Dedifferentiated amniotic fluid mesenchymal stem cell (primary cell): Measurements from ENCODE around the gene TSPEAR.
"Not testable (repeated sequence)": the region's sequence is repeated elsewhere in the genome, so short reads cannot be mapped to it uniquely, and the experiment has no call there.

Experiments used
- DNase-seq: peaks from one replicate; pipeline ENCODE4 v3.0.0-alpha.2; 2016; ENCODE audit errors: extremely low spot score

TSPEAR gene

GRCh38 chr21:44630440-44630839 is 80.9 kb downstream of the TSPEAR start:
- DNase-seq = no peak

GRCh38 chr21:44628707-44629391 is 82.5 kb downstream of the TSPEAR start:
- no peak for DNase-seq

GRCh38 chr21:44627831-44628233 is 83.5 kb downstream of the TSPEAR start:
- DNase-seq = not testable (repeated sequence)

- DNase-seq = not testable (repeated sequence)
Measured at GRCh38 chr21:44627181-44627822, 84.1 kb downstream of the TSPEAR start.

GRCh38 chr21:44626673-44627143 is 84.7 kb downstream of the TSPEAR start, which contains the start of gene KRTAP10-9:
Gene KRTAP10-9 (plus strand): TSS chr21:44627093. CDS start chr21:44627172, 79 bp downstream.
- DNase-seq = no peak

GRCh38 chr21:44626262-44626661 is 85.1 kb downstream of the TSPEAR start:
- DNase-seq = no peak

- no peak for DNase-seq
Measured at GRCh38 chr21:44625756-44626155, 85.6 kb downstream of the TSPEAR start.

GRCh38 chr21:44623575-44623974 is 87.8 kb downstream of the TSPEAR start:
- no peak for DNase-seq

GRCh38 chr21:44619886-44620285 is 91.5 kb downstream of the TSPEAR start:
- DNase-seq = no peak

- no peak for DNase-seq
Measured at GRCh38 chr21:44618909-44619308, 92.5 kb downstream of the TSPEAR start.

- no peak for DNase-seq
Measured at GRCh38 chr21:44618504-44618903, 92.9 kb downstream of the TSPEAR start.

GRCh38 chr21:44617071-44617501 is 94.3 kb downstream of the TSPEAR start:
- DNase-seq = no peak

GRCh38 chr21:44616591-44616926 is 94.8 kb downstream of the TSPEAR start:
- no peak for DNase-seq

- DNase-seq = no peak
Measured at GRCh38 chr21:44615911-44616590, 95.3 kb downstream of the TSPEAR start.

GRCh38 chr21:44615466-44615865 is 95.9 kb downstream of the TSPEAR start:
- DNase-seq = no peak

GRCh38 chr21:44614961-44615391 is 96.4 kb downstream of the TSPEAR start:
- no peak for DNase-seq

- DNase-seq = no peak
Measured at GRCh38 chr21:44614161-44614631, 97.2 kb downstream of the TSPEAR start.

- DNase-seq = no peak
Measured at GRCh38 chr21:44613386-44614155, 97.8 kb downstream of the TSPEAR start.

GRCh38 chr21:44612669-44613229 is 98.6 kb downstream of the TSPEAR start:
- DNase-seq = no peak

- no peak for DNase-seq
Measured at GRCh38 chr21:44612029-44612486, 99.3 kb downstream of the TSPEAR start, which contains the start of gene KRTAP10-8. Gene KRTAP10-8 (plus strand): TSS chr21:44612079. CDS start chr21:44612101, 22 bp downstream.

GRCh38 chr21:44611551-44611950 is 99.8 kb downstream of the TSPEAR start:
- no peak for DNase-seq
